ENCODE measurements around the gene EID1. TPM values are rescaled to one million over a fixed set of nuclear protein-coding genes. Genes with fewer than 3 reads are reported as not detected.
A peak's percentile ranks its signal among the peaks of the same experiment; 100 is the strongest.

EID1 gene
- total and polyA plus RNA-seq, 9 of the 15 experiments (the other 6 are each of a cell fraction or from before 2014, with no cell fraction given): 46.5 to 211 (median 143) TPM

DNA sequence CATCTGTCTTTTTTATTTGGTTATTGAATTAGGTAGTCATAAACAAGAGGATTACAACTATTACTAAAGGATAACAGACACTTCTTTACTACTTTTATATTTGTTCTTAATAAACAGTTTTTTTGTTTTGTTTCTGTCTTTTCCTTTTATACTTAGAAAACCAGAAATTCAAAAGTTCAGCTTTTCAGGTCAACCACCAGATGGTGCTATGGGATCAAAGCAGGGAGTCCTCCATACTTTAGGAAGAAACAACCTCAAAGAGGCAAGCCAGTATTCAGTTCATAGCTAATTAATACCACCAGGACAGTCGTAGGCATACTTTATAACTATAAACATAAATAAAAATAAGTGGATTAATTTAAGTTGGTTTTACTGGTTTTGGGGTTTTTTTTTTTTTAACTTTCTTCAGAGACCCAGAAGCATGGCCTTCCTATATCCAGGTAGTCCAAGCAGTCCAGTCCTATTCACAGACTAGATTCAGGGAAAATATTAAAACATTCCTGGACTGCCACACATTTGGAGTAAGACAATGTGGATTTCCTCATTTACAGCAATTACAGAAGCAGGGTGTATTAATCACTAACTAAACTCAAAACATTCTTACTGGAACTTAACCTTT, 16.0 kb upstream of the EID1 start (continued):
- TF ChIP-seq CTCF (IDR thresholded peaks at IDR 0.05 in 2 of 3, conservative IDR thresholded peaks at IDR 0.05 in 1 of 3; ENCODE audit: insufficient read depth in 2 of 3, low read depth in 1 of 3, low read length in 3 of 3) (peak; percentile 73 to 92 (median 78)), GATAD2B (IDR thresholded peaks at IDR 0.05; ENCODE audit: borderline replicate concordance) (peak; percentile 61; the same call in 1 of the 2 replicates), ZBTB5 (IDR thresholded peaks at IDR 0.05) (no peak), ARID2 (IDR thresholded peaks at IDR 0.05) (peak; percentile 80), CC2D1A (IDR thresholded peaks at IDR 0.05) (peak; percentile 83), LCOR (CRISPR knock-in tag; IDR thresholded peaks at IDR 0.05) (no peak), KLF16 (IDR thresholded peaks at IDR 0.05) (0 out of 2 replicates have a peak, but pooled peaks have one; percentile 37), SMC3 (conservative IDR thresholded peaks at IDR 0.05; ENCODE audit: insufficient read depth, low read depth, low read length) (peak; percentile 94), KLF10 (CRISPR knock-in tag; IDR thresholded peaks at IDR 0.05) (no peak), TBP (optimal IDR thresholded peaks at IDR 0.05; ENCODE audit: low read depth, low read length) (peak; percentile 19), DMBX1 (CRISPR knock-in tag; IDR thresholded peaks at IDR 0.05; ENCODE audit: borderline replicate concordance) (0 out of 2 replicates have a peak, but pooled peaks have one; percentile 37)
- TF ChIP-seq, protein P1, sequence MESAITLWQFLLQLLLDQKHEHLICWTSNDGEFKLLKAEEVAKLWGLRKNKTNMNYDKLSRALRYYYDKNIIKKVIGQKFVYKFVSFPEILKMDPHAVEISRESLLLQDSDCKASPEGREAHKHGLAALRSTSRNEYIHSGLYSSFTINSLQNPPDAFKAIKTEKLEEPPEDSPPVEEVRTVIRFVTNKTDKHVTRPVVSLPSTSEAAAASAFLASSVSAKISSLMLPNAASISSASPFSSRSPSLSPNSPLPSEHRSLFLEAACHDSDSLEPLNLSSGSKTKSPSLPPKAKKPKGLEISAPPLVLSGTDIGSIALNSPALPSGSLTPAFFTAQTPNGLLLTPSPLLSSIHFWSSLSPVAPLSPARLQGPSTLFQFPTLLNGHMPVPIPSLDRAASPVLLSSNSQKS (CRISPR knock-in tag; IDR thresholded peaks at IDR 0.05): no peak
